ENCODE measurements around the gene TCP11. TPM values are rescaled to one million over a fixed set of nuclear protein-coding genes. Genes with fewer than 3 reads are reported as not detected.
"Not testable (repeated sequence)": the region's sequence is repeated elsewhere in the genome, so short reads cannot be mapped to it uniquely, and the experiment has no call there.

TCP11 gene
- total and polyA plus RNA-seq, 2 of the 13 experiments (the other 11 are each of a cell fraction or from before 2014, with no cell fraction given), result 0.04 TPM; not detected in 1

DNA sequence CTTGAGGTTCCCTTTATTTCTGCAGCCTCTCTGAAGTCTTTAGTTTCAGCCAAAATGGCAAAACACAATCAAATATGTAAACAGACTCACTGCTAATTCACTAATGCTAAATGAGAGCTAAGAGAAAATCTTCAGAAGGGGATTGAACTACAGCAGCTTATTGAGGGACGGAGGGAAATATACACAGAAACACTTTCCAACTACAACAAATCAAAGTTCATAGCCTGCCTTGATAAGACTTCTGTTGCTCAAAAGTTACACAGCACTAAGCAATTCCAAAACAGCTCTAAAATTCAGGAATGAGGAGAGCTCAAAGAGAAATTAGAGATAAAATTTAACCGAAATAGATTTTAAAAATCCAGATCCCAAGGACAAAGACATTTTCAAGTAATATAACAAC lies 1.7 kb downstream of the TCP11 start:
- Histone ChIP-seq H3K27ac (ENCODE audit: extremely low read length, insufficient read depth, low read length) (no peak overlapping the region), H3K27me3 (ENCODE audit: control insufficient read depth in 1 of 2, insufficient read depth in 2 of 2, low read length in 2 of 2) (peaks cover 0 to 5% of the 10 kb centered on the region in 2 experiments; a peak in 1 of 5 replicates), H3K9ac (ENCODE audit: insufficient read depth, low read depth, low read length) (no peak overlapping the region), H3K36me3 (replicated peaks in 1 of 2; ENCODE audit: control insufficient read depth in 1 of 2, insufficient read depth in 2 of 2, low read length in 2 of 2) (no peaks in the 10 kb centered on the region), H3K4me3 (replicated peaks in 1 of 3; ENCODE audit: insufficient read depth in 1 of 3, low read depth in 2 of 3, low read length in 3 of 3) (no peak overlapping the region), H4K20me1 (ENCODE audit: insufficient read depth, low read length) (no peaks in the 10 kb centered on the region), H3K9me3 (ENCODE audit: low read length) (no peaks in the 10 kb centered on the region), H3K4me2 (ENCODE audit: low read depth, low read length) (peak overlapping the region; percentile 65), H2AFZ (ENCODE audit: low read length) (no peak overlapping the region), H3K79me2 (ENCODE audit: insufficient read depth, low read length) (no peaks in the 10 kb centered on the region), H3K4me1 (ENCODE audit: insufficient read depth, low read length) (peaks cover 36% of the 10 kb centered on the region)
- POLR2A ChIA-PET, result no interaction called here
- TF ChIP-seq, protein P1, sequence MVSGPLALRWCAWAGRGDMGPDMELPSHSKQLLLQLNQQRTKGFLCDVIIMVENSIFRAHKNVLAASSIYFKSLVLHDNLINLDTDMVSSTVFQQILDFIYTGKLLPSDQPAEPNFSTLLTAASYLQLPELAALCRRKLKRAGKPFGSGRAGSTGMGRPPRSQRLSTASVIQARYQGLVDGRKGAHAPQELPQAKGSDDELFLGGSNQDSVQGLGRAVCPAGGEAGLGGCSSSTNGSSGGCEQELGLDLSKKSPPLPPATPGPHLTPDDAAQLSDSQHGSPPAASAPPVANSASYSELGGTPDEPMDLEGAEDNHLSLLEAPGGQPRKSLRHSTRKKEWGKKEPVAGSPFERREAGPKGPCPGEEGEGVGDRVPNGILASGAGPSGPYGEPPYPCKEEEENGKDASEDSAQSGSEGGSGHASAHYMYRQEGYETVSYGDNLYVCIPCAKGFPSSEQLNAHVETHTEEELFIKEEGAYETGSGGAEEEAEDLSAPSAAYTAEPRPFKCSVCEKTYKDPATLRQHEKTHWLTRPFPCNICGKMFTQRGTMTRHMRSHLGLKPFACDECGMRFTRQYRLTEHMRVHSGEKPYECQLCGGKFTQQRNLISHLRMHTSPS (CRISPR knock-in tag; IDR thresholded peaks at IDR 0.05; ENCODE audit: low read depth), result no peak
- TF ChIP-seq HNF4A (CRISPR knock-in tag; IDR thresholded peaks at IDR 0.05) (peak; percentile 49), ISL2 (CRISPR knock-in tag; IDR thresholded peaks at IDR 0.05) (0 out of 2 replicates have a peak, but pooled peaks have one; percentile 2)
- no TSS peak for BruUV-seq (replicated peaks)
- CTCF ChIA-PET (ENCODE audit: low intra/inter-chr PET ratio, low total read pairs), result interaction anchor here (1.6 to 4.2 kb wide), 3 partner anchors 65 to 153 kb away, joined by 8 to 44 read pairs (median 9); no protein-coding TSS in a partner anchor
- 6% methylated on average over 2 of the region's 2 CpGs for WGBS (ENCODE audit: low lambda C conversion rate)
- intact Hi-C loops (cut with micrococcal nuclease; ENCODE audit: unreplicated experiment) (no loop called here), in situ Hi-C loops (cut with HindIII; ENCODE audit: extremely low pct_ligation_motif_present, low pct_unique_long_range_greater_than_20kb) (loop anchor here (5.0 kb wide), 1 partner anchor 152 kb away; no protein-coding TSS in a partner anchor)
- DNase-seq (ENCODE audit: low spot score), result no peak
- peak; percentile 39; the same call in 1 of the 3 replicates for ATAC-seq
- FAIRE-seq, result no peak

DNA sequence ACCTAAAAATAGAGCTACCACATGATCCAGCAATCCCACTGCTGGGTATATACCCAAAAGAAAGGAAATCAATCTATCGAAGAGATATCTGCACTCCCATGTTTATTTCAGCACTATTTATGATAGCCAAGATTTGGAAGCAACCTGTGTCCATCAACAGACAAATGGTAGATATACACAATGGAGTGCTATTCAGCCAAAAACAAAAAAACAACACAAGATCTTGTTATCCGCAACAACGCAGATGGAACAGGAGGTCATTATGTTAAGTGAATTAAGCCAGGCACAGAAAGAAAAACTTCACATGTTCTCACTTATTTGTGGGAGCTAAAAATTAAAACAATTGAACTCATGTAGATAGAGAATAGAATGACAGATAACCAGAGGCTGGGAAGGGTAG lies 2.9 kb downstream of the TCP11 start:
- FAIRE-seq; H3K4me2 ChIP-seq (ENCODE audit: low read depth, low read length); H4K20me1 ChIP-seq (ENCODE audit: insufficient read depth, low read length); H3K4me3 ChIP-seq (replicated peaks in 1 of 3; ENCODE audit: insufficient read depth in 1 of 3, low read depth in 2 of 3, low read length in 3 of 3); ATAC-seq; H3K9ac ChIP-seq (ENCODE audit: insufficient read depth, low read depth, low read length); POLR2A ChIA-PET; DNase-seq (ENCODE audit: low spot score); H3K27ac ChIP-seq (ENCODE audit: extremely low read length, insufficient read depth, low read length); H3K9me3 ChIP-seq (ENCODE audit: low read length); H2AFZ ChIP-seq (ENCODE audit: low read length); BruUV-seq (replicated peaks); intact Hi-C loops (cut with micrococcal nuclease; ENCODE audit: unreplicated experiment); H3K79me2 ChIP-seq (ENCODE audit: insufficient read depth, low read length); H3K36me3 ChIP-seq (replicated peaks in 1 of 2; ENCODE audit: control insufficient read depth in 1 of 2, insufficient read depth in 2 of 2, low read length in 2 of 2); H3K27me3 ChIP-seq (ENCODE audit: control insufficient read depth in 1 of 2, insufficient read depth in 2 of 2, low read length in 2 of 2): not testable (repeated sequence)
- in situ Hi-C loops (cut with HindIII; ENCODE audit: extremely low pct_ligation_motif_present, low pct_unique_long_range_greater_than_20kb), result loop anchor here (5.0 kb wide), 1 partner anchor 151 kb away; no protein-coding TSS in a partner anchor
- CTCF ChIA-PET (ENCODE audit: low intra/inter-chr PET ratio, low total read pairs), result interaction anchor here (4.2 kb wide), 1 partner anchor 152 kb away, joined by 44 read pairs; no protein-coding TSS in a partner anchor
- H3K4me1 ChIP-seq (ENCODE audit: insufficient read depth, low read length), result peaks cover 31% of the 10 kb centered on the region
- whole genome bisulfite sequencing (ENCODE audit: low lambda C conversion rate), result 77% methylated on average over 3 of the region's 3 CpGs

Measured in HepG2 (cell line).